GM18517 (cell line): ENCODE data around the gene CCDC187.
"Not testable (repeated sequence)": the region's sequence is repeated elsewhere in the genome, so short reads cannot be mapped to it uniquely, and the experiment has no call there.

ENCODE experiments used
- ATAC-seq: cut with Tn5 transposase; IDR thresholded peaks from one replicate; pipeline ENCODE4 v1.9.1; 2021; ENCODE audit warnings: mild to moderate bottlenecking, moderate library complexity; ENCODE audit not compliant: unreplicated experiment

CCDC187 gene

GRCh38 chr9:136244122-136244968 is 59.5 kb downstream of the CCDC187 start:
- no peak for ATAC-seq

DNA sequence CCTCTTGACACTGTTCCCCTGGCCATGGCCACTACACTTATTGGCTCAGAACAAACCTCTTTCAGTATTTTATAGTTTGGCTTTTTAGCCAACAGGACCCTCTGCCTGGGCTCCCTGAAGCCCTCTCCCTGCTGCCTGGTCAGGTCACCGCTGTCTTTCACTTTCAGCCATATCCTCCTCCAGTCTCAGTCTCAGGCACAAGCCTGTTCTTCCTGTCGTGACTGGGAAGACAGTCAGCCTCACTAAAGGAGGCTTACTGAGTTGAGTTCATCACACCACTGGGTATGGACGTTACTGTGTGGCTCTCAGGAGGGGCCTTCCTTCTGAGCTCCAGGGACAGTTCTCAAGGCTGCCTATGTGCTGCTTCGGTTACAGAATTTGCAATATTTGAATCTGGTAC is 60.3 kb downstream of the CCDC187 start:
- ATAC-seq = no peak

- ATAC-seq = no peak
Measured at GRCh38 chr9:136242918-136243525, 60.9 kb downstream of the CCDC187 start.

DNA sequence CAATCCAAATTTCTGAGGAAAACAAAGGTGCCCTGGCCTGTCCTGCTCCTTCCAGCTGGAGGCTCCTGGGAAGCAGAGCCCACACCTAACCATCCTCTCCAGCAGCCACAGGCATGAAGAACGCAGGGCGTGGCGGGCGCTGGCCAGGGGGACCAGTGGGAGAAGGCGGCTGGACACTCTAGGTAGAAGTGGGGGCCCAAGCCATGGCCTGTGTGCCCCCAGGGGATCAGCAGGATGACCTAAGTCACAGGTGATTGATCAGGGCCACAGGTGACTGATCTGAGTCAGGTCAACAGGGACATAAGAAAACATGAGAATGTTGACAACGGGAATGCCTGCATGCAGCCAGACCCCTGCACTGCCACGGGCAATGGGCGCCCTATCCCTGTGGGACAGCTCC is 61.6 kb downstream of the CCDC187 start:
- ATAC-seq = no peak

DNA sequence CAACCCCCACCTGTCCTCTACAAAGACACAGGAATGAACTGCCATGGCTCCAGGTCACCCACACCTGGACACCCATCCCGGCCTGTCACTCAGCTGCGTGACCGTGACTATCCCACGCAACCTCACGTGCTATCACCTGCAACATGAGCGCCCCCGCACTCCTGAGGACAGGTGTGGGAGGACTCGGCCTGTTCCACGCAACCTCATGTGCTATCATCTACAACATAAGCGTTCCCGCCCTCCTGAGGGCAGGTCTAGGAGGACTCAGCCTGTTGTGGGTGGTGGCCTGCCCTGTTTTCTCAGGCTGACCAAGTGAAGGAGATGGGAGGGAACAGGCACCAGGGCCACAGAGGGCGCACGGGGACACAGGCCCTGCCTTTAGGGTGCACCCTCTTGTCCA is 62.4 kb downstream of the CCDC187 start:
- no peak for ATAC-seq

GRCh38 chr9:136240941-136241340 is 63.0 kb downstream of the CCDC187 start:
- ATAC-seq = no peak

DNA sequence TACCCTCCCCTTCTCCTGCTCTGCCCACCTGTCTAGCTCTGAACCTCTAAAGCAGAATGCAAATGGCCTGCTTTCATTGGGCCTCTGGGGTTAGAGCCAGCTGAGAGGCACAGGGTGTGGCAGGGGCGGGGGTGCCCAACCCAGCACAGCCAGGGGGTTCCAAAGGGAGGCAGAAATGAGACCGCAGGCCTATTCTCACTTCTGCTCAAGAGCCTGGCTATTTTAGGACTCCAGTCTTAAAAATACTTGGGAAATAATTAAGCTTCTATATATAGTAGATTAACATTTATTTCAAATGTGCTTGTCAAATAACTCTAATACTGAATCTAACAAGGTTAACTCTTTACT is 63.9 kb downstream of the CCDC187 start:
- no peak for ATAC-seq

GRCh38 chr9:136239135-136239982 is 64.5 kb downstream of the CCDC187 start:
- no peak for ATAC-seq

- ATAC-seq = no peak
Measured at GRCh38 chr9:136238342-136238732, 65.6 kb downstream of the CCDC187 start.

GRCh38 chr9:136237486-136238341 is 66.2 kb downstream of the CCDC187 start:
- no peak for ATAC-seq

DNA sequence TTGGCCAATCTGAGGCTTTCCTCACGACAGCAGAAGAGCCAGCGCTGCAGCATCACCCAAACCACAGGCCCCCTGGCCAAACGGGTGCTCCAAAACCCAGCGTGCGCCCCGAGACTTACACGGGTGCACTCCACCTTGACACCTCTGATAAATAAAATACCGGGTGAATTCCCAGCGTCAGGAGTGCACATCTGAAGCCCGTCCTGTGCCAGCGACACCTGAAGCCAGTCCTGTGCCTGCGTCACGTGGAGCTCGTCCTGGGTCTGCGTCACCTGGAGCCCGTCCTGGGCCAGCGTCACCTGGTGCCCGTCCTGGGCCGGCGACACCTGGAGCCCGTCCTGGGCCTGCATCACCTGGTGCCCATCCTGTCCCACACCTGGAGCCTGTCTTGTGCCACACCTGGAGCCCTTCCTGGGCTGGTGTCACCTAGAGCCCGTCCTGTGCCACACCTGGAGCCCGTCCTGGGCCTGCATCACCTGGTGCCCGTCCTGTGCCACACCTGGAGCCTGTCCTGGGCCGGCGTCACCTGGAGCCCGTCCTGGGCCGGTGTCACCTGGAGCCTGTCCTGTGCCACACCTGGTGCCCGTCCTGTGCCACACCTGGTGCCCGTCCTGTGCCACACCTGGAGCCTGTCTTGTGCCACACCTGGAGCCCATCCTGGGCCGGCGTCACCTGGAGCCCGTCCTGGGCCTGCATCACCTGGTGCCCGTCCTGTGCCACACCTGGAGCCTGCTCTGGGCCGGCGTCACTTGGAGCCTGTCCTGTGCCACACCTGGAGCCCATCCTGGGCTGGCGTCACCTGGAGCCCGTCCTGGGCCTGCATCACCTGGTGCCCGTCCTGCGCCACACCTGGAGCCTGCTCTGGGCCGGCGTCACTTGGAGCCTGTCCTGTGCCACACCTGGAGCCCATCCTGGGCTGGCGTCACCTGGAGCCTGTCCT is 67.2 kb downstream of the CCDC187 start:
- not testable (repeated sequence) for ATAC-seq

DNA sequence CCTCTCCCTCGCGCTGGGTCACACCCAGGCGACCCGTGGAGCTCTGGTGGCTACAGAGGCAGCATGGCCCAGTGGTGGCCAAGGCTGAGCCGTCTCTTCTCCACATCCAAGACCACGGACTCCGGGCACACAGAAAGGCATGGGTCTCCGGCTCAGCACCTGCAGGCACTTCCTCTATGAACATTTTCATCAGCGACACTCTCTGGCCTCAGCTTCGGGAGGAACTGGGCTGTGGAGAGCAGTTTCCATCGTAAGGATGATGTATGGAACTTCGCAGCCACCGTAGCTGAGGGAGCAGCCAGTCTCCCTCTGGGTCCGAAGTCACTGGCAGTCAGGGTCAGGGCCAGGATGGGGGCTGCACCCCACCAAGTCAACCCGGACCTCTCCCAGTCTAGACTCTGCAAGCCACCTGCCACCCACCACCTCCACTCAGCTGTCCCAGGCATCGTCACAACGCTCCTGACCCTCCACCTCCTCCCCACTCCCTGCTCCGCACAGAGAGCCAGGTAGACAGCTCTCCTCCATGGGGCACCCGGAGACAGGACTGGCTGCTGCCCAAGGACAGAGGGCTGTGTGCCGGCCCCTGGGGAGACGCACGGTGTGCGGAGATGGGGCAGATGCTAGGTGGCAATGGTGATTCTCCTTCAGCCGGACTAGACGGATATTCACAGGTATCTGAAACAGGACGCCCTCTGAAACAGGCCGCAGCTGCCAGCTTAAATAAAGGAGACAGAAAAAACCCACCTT is 68.0 kb downstream of the CCDC187 start:
- no peak for ATAC-seq

DNA sequence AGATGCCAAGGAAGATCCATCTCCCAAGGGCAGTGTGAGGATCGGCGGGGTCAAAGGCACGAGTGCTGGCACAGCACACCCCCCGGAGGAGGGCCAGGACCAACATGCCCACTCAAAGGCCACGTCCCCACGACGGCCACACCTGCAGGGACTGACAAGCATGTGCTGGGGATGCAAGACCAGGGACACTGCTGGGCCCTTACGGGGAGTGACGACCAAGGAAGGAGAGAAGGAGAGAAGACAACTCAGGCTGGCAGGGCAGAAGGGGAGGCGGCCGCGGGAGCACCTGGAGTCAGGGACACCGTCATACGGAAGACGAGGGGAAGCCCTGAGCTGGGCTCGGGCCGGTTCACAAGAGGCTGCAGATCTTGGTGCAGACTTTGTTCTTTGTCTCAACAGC is 68.7 kb downstream of the CCDC187 start:
- ATAC-seq = no peak

GRCh38 chr9:136234597-136234996 is 69.3 kb downstream of the CCDC187 start:
- no peak for ATAC-seq

DNA sequence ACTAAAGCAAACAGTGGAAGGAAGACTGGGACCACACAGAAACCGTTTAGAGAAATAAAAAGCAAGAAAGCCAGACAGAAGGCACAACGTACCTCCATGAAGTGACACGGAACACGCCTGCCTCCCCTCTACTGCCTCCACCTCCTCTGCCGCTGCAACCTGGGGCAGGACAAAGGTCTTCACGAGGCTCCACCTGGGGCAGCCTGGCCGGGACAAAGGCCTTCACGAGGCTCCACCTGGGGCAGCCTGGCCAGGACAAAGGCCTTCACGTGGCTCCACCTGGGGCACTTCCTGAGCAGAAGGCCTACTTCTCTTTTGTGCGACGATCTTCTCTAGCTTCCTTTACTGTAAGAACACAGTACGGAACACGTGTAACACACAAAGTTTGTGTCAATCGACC is 70.0 kb downstream of the CCDC187 start:
- ATAC-seq = no peak

DNA sequence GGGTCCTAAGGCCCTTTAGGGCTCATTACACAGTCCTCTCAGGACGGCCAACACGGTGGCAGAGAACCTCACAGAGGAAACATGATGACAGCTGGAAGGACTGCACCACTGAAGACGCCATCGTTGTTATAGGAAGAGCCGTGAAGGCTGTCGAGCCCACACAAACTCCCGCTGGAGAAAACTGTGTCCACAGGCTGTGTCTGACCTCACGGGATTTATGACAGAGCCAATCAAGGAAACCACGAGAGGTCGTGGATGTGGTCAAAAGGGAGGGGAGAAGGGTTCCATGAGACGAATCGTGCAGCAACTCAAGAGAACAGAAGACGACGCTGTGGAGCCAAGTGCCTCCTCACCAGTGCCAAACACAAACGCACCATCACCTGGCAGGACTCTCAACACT is 70.5 kb downstream of the CCDC187 start:
- no peak for ATAC-seq

GRCh38 chr9:136232969-136233368 is 70.9 kb downstream of the CCDC187 start:
- ATAC-seq = no peak

GRCh38 chr9:136231478-136232297 is 72.2 kb downstream of the CCDC187 start:
- ATAC-seq = no peak
